ENCODE measurements around the gene LAMC1.

Gene LAMC1

DNA sequence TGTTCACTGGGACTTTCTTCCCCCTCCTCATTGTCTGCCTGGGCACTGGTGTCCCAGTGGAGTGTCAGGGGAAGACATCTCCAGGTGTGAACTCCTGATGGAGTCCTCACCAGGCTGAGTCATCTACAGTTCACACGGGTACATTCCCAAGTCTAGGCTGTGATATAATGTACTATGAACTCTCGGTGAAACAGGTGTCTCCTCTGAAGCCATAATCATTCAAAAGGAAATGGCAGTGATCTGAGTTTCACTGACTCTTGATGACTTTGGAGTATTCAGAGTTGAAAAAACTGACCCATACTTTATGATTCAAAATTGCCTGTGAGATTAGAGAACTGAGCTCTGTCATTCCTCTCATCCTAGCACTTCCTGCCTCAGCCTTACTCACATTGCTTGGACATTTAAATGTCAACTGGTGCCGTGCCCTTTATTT, 171.9 kb downstream of the LAMC1 start:
- in situ Hi-C loops (cut with HindIII; ENCODE audit: low pct_ligation_motif_present, low pct_unique_long_range_greater_than_20kb, low sequenced_read_pairs): no loop called here
- peak; percentile 29 for DNase-seq
